HG03025 (cell line): ENCODE measurements around the gene MBOAT1.
"Not testable (repeated sequence)": the region's sequence is repeated elsewhere in the genome, so short reads cannot be mapped to it uniquely, and the experiment has no call there.

ENCODE experiments used
- ATAC-seq: cut with Tn5 transposase; IDR thresholded peaks from one replicate; pipeline ENCODE4 v1.9.1; 2021; ENCODE audit warnings: mild to moderate bottlenecking, moderate library complexity; ENCODE audit not compliant: unreplicated experiment, low FRiP score

The MBOAT1 gene

DNA sequence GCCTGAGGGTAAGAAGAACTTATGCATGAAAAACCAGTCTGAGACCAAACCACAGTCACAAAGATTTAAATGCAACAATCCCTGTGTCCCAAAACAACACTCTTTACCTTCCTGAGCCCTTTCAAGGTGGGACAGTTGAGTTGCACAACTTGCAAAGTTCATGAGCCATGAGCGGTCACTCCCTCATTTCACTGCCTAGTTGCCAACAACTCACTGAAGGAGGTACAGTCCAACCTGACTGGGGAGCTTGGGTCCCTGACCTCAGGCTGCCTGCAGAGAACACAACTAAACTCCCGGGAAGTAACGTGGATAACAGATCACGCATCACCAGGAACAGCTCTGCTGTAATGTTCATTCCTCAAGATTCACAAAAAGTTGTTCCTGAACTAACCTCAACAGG lies 69.4 kb downstream of the MBOAT1 start:
- no peak for ATAC-seq

DNA sequence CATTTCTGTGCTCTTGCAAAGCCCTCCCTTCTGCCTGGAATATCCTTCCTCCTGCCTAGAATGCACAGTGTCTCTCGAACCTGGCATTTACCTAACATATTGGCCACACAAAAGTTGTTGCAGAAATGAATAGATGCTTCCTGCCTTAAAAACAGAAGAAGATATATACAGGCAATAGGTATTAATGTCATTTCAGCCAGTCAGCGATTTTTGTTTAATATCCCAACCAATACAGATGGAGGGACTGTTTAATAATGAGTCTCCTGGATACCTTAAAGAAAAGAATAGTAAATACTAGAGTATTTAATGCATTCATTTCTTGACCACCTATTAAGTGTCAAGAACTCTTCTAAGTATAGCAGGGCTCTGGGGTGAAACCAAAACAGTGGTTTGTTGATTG lies 70.3 kb downstream of the MBOAT1 start:
- no peak for ATAC-seq

DNA sequence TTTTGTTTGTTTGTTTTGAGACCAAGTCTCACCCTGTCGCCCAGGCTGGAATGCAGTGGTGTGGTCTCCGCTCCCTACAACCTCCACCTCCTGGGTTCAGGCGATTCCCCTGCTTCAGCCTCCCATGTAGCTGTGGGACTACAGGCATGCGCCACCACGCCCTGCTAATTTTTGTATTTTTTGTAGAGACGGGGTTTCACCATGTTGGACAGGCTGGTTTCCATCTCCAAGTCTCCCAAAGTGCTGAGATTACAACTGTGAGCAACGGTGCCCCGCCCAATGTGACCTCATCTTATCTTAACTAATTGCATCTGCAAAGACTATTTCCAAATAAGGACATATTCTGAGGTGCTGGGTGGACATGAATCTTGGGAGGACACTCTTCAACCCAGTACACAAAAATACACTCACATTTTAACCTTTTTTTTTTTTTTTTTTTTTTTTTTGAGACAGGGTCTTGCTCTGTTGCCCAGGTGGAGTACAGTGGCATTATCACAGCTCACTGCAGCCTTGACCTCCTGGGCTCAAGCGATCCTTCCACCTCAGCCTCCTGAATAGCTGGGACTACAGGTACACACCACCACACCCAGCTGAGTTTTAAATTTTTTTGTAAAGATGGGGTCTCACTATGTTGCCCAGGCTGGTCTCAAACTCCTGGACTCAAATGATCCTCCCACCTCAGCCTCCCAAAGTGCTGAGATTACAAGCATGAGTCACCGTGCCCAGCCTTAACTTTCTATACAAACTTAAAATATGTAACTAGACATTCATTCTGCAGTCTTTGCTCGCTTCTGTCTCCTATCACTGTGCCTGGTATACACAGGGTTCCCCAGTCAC lies 72.9 kb downstream of the MBOAT1 start:
- ATAC-seq, result not testable (repeated sequence)

DNA sequence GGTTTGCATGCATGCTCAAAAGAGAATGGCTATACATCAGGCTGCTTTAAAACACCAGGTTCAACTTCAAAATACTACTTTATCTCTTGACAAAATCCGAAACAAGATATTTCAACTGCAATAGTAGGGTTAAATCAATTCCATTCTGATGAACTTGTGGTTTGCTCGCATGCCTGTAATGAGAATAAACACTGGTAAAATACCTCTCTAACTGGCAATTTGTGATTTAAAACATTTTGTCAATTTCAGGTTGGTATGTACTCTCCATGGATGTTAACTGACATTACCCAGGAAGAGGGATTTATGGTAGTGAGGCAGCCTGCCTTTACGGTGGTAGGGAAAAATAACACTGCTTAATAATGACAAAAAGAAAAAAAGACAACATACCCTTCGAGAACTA lies 74.4 kb downstream of the MBOAT1 start:
- no peak for ATAC-seq

DNA sequence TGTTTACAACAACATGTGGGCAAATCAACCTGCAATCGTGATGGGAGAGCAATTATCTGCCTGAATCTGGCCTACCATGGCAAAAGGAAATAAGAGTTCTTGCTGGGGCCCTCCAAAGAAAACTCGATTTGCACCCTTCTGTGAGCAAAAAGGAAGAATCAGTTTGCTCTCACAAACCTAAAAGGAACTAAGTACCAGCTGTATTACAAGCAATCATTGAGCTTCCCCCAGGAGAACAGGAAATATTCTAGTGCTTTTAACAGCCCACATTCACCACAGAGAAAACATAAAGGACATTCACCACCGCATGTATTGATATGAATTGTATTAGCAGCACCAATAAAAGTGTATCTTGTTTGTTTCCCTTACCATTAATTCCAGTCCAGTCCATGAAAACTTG lies 75.0 kb downstream of the MBOAT1 start:
- no peak for ATAC-seq

DNA sequence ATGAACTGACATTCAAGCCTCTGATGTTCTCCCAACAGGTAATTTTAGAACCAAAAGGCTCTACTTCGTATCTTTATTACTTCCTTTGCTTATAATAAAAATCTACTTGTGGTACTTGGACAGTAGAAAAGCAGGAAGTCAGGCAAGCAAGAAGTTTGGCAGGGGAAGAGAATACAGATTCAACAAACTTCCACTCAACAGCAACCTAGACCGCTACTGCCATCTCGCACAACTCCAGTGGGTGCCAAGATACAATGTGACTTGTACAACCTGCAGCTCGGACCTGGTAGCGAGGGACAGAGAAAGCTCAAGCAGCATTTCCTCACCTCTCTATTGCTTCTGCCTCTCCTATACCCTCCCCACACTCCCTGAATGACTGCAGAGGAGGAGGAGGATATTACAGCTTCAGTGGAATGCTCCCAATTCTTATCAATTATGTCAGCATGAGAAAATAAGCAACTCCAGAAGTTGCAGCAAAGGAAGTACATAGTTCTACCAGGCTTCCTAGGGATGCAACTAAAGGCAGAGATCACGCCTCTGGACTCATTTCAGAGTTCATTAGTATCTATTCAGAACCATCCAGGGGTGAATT lies 76.5 kb downstream of the MBOAT1 start:
- no peak for ATAC-seq

DNA sequence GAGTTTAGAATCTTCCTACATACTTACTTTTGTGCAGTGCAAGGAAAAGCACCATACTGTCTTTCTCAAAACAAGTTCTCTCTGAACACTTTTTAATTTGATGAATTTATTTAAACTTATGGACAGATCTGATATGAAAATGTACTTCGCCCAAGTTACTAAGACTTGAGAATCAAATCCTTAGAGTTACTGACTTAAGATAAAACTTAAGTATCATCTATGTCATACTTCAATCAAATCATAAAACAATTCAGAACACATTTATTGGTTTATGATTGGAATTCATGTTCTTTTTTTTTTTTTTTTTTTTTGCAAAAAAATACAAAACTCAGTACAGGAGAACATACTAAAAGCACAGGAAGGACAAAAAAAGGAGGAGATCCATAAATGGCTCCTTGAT lies 77.7 kb downstream of the MBOAT1 start:
- ATAC-seq, result no peak

DNA sequence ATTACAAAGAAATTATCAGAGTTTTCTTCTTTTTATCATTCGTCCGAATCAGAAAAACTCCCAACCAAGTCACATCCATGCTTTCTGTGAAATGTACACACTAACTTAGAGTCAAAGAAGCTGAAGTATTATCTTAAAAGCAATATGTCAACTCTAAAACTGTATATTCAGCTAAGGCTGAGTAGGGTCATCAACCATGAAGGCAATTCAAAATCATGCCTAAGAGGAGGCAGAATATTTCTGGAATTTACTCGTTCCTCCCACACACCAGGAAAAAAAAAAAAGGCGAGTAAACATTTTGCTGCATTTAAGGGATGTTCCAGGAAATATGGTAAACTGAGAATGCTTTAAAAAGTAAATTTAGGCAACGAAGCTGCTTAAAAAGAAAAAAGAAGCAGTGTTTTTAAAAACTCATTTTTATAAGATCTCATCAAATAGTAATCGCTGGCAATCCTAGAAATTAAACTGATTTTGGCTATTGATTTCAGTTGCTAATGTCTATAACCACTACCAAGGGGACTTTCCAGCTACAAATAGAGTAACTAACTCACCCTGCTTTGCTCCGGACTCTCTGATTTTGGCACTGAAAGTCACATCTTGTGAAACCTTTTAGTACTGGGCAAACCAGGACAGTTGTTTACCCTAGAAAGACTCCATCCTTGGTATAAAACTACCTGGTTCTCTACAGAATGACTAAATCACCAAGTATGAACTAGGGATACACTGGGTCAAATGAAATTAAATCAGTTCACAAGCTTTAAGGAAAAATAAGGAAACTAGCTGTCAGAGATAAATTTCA lies 82.8 kb downstream of the MBOAT1 start:
- ATAC-seq, result no peak

DNA sequence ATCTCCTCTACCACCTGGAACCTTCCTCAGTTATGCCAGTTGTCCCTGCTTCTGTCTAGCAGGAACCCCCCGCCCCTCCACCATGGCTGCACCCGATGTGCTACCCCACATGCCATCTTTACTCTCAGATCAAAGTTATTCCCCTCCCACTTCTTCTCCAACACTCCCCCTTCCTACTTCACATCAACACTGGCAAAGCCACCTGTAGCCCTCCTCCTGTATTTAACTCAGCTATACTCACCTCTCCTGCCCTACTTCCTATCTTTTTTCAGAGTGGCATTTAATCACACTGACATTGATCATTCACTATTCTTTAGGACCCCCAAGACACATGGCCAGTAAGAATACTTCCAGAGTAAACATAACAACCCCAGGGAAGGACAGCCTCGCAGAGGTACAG lies 84.3 kb downstream of the MBOAT1 start:
- no peak for ATAC-seq

DNA sequence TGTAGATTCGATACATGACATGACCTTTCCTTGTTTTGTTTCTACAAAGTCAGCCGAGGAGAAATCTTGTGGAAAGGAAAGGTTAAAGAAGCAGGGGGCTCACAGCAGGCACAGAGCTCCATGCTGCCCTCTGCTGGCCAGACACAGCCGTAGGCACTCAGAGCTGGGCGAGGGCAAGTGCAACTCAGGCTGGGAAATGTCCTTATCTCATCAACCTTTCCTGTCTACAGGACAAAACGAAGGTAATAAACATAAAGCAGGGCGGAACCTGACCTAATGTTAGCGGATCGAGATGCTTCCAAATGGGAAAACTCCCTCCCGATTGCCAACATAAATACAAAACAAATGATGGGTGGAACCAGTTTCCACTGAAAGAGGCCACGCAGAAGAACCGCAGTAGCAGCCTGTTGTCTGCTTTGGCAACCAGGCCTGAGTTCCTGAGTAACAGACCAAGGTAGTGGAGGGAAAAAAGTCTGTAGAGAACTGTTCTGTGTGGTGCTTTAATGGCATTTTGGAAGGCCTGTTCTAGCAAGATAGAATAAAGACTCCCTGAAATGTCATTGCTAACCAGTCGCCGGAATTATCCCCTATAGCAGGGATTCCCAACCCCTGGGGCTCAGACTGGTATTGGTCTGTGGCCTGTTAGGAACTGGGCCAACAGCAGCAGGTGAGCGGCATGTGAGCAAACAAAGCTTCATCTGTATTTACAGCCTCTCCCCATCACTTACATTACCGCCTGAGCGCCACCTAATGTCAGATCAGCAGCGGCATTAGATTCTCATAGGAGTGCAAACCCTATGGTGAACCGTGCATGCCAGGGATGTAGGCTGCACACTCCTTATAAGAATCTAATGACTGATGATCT lies 85.2 kb downstream of the MBOAT1 start:
- ATAC-seq, result peak; percentile 73

DNA sequence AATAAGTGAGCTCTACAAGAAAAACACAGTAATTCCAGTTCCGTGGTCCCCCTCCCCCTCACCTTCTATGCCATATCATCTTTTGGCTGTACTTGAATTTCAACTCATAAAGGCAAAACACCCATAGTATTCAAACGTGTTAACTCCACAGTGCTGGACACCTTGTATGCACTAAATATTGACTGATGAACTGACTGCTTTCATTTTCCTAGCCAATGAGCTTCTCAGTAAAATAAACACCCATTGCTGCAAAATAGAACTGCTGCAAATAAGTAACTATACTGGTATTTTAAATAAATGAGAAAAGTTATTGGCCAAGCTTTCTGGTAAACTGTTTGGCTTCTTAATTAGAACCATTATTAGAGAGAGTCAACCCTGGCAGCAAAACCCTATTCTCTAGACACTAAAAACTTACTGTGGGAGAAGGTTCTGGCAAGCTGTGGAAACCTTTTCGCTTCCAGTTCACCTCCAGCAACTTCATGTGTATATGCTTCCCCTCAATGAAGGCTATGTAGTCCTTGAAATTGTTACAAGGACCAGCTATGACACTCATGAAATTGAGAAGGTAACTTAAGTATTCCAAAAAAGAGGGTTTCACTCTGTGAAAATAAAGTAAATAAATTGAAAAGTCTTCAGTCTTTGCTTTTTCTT lies 86.0 kb downstream of the MBOAT1 start:
- no peak for ATAC-seq

DNA sequence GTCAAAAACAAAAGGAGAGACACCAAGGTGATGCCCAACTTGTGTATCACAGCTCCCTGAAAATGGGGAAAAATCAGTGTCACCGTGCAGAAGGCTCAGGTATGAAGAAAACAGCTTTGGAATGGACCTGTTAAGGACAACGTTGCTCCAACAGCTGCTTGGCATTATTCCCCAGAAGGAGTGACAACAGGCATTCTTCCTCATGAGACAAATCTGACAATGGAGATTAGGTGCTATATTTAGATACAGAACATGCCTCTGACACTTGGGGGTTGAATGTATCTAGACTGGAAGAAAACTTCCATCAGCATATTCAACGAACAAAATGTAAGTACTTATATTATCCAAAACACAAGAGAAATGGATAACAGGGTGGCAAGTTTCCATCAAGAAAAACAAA lies 87.7 kb downstream of the MBOAT1 start:
- ATAC-seq, result no peak

DNA sequence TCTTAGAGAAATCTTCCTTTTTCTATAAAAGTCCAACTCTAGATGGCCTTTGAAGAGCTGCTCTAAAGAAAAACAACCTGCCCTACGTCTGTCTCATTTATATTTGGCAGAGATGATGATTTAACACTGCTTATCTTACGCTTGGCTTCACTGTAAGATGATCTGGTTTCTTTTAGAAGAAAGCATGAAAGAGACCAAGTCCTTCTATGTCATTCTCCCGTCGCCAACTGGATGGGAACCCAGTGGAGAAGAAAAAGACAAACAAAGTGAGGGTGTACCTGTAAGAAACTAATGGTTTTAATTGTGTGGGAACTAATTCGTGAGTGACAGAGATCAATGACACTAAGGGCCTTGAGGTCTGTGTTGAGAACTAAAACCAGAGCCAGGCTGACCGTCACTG lies 92.8 kb downstream of the MBOAT1 start:
- ATAC-seq, result no peak

DNA sequence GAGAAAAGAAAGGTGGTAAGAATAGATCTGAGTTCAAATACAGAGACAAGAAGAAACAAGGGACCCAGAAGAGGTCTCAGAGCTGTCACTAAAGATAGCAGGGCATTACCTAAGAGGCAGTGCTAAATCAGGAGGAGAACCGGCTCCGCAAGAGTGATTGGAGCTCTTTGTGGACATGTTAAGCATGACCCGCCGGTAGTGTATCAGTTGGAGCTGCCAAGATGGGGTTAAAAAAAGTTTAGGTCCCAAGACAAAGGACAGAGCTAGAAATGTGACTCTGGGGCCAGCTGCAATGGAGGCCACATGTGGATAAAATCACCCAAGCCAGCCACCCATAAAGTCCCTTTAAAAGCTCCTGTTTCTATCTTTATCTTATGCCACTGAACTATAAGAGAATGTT lies 93.4 kb downstream of the MBOAT1 start:
- no peak for ATAC-seq

DNA sequence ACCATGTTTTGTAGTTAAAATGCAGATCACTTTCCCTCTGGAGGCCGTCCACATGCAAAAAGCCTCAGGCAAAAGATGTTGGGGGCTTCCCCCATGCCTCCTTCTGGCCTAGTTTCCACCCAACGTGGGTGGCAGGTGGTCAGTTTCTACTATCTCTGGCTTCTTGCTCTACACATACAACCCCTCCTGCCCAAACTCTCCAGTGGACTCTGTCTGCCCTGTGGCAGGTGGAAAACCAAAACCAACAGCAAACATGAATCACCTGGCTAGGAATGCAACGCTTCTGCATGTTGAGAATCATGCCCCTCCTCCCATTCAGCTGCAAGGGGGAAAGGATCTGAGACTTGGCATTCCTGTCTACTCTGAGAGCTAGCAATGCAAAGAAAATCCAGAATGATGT lies 94.8 kb downstream of the MBOAT1 start:
- peak; percentile 88 for ATAC-seq

DNA sequence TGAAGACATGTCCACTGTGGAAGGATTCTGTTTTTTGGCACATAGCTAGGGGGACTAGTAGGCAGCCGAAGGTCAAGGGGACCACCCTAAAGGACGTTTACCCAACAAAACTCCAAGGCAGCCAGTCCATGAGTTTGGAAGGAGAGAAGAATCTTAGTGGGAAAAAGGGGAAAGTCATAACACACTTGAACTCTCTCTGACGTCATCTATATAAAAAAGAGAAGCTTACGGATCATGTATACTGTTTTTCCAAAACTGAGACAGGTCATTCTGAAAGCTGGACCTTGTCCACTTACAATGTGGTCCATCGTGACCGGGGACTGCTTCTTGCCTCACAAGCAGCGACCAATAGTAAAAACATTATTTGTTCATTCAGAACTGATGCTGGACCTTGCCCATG lies 95.5 kb downstream of the MBOAT1 start:
- ATAC-seq, result no peak

DNA sequence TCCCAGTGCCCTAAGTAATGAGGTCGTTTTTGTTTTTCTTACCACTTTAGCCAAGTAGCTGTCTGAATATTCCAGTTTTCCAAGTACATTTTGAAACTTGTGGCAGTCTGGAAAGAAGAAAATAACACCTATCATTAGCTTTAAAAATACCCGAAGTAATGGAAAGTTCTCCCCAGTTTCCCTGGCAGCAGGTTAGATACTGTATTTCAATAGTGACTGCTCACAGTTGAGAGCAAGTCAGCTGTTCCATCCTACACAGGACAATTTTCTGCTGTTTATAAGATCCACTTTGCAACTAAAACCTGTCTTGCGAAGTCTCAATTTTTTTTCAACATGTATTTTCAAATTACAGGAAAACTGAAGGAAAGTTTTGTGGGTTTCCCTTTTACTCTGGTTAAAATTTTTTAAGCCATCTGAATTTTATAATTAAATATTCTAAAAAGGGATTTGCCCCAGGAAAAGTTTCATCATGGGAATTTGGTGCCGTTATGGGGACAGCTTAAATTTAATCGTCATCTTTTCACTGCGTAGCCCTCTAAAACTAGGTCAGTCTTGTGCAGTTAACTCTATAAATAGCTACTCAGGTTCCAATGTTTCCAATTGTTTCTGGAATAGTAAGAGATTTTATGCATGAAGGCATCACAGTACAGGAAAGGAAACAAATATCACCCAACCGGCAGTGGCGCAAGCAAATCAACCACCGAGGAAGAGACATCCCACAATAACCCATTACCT lies 96.9 kb downstream of the MBOAT1 start:
- ATAC-seq, result no peak

DNA sequence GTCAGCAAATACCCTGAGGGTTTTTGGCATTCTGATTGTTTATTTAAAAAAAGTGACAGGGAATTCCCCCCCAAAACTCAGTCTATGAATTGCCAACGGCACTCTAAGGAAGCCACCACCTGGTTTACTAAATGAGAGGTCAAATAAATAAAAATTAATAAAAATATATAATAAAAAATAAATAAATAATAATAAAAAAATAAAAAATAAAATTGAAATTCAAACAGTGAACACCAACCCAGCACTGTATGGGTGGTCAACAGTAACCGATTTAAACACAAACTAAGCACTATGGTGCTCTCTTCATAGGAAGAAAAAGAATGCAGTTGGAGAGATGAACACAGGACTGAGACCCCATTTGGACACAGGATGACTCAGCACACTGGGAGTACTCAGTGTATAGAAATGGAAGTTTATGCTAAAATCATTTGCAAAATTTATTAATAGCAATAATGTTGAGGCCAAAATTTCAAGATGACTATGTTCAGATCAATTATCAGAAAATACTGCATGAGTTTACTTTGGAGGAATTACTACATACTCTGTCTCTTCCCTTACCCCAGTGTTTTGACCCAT lies 98.5 kb downstream of the MBOAT1 start:
- ATAC-seq, result no peak

DNA sequence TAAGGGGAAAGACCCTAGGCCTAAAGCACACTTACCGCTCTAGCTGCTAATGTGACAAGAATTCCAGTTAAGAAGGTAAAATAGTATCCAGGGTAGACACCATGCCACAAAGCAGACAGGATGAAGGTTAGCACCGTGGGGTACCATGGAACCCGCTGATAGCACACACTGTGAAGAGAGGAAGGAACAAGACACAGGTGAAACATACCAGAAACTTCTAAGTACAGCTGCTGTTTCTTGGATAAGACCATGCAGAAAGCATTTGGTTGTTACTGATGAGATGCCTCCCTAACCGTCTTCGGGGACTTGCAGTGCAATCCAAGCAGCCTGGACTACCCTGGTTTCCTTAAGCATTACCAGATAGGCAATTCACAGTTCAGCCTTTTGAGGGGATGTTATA lies 99.4 kb downstream of the MBOAT1 start:
- ATAC-seq, result no peak
